GM21529 (cell line): ENCODE results near the gene ADAM15.

Experiments
- ATAC-seq: cut with Tn5 transposase; IDR thresholded peaks from one replicate; pipeline ENCODE4 v1.9.1; 2021; ENCODE audit not compliant: unreplicated experiment

Gene ADAM15

DNA sequence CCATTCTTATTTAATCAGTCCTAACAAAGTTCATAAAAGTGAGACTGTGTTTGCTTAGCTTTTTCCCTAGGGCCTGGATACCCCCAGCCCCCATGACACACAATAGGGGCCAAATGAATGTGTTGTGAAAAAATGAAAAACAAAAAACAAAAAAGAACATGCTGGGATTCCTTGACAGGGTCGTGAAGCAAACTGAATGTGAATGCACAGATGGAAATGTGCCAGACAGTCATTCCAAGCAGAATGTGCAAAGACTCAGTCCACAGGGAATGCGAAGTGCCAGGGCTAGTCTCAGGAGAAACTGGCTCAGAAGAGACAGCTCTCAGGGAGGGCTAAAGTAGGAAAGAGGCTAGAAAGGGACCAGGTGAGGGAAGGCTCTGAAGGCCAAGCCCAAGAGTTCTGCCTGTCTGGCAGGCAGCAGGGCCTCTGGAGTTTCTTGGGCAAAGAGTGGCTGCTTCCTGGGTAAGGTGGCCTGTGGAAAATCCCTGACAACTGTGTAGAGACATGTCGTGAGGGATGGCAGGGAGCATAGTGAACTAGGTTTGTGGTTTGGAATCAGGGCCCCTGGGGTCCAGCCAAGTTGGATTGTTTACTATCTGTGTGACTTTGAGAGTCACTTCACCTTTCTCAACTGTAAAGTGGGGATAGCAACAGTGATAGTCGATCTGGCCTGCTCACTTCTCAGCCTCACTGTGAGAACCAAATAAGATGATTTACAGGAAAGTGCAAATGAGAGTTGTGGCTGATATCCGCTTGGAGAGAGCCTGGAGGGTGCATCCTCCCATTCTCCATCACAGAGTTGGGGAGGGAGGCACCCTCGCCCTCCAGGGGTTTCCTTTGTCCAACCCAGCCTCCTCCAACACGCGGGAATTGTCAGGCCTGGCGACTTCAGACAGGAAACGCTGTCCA is 1.2 kb upstream of the ADAM15 start:
- no peak for ATAC-seq

DNA sequence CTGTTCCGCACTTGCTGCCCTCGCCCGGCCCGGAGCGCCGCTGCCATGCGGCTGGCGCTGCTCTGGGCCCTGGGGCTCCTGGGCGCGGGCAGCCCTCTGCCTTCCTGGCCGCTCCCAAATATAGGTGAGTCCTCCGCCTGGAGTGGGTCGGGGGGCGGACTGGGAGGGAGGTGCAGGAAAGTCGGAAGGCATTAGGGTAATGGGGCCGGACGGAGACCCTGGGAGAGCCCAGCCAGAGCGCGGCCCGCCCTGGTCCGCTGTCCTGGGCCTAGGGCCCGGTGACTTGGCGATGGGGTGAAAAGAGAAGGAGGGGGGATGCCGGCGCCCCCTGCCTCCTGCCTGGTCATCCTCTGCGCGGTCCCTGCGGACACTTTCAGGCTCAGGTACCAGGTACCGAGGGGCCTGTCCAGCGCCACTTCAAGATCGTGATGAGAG is 243 bp downstream of the ADAM15 start:
- ATAC-seq, result peak; percentile 4

DNA sequence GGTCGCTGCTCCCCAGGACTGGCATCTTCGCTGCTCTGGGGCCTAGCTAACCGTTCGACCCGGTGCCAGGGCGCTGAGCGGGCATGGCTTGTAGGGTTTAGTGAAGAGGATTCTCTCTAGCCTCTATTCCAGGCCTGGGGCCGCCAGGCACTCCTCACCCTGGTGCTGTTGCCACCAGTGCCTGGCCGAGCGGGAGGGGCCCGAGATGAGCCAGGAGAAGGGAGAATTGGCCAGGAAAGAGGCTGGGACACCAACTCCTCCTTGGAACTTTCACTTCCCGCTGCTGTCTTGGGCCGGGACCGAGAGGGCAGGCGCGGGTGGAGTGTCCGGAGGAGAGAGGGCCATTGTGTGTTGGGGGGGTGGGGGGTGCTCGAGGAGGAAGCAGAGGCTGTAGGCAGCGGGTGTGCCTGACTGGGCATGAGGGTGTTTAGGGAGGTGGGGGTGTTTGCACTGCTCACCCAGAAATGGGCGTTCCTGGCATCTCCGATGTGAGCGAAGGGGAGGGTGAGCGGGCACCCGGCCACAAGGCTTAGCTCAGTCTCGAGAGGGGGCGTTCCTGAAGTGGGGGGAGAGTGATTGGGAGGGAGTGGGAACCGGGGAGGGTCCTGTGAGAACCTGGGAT is 772 bp downstream of the ADAM15 start:
- peak; percentile 4 for ATAC-seq

DNA sequence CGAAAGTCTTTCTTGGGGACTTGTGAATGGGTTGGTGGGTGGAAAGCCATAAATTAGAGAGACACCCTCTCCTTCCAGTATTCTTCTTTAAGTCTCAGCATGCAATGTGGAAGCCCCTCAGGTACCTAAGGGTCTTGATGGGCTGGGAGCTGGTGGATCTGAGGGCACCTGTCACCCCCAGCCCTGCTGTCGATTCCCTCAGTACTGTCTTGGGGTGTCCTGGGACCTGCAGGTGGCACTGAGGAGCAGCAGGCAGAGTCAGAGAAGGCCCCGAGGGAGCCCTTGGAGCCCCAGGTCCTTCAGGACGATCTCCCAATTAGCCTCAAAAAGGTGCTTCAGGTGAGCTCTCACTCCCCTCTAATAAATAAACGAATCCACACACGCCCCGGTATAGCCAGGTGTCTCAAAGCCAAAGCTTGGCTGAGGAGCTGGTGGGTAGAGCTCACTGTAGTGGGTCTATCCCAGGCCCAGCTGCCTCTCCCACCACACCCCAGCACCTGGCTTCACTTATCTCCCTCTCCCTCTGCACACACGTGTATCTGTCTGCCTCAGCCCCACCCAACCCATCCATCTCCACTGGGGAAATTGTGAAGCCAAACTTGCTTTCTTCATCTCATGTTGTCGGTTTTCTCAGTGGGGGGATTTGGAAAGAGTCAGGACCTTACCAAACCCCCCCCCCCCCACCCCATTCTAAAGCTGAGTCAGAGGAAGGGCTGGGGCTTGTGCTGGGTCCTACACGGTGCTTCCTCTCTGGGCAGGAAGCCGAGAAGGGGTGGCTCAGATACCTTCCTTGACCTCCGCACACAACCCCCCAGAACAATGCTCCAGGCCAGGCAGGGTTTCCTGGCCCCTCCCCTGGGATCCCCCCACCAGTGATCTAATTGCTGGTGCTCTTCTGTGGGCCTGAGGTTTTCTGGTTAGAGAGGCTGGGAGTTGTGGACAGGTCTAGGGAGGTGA is 1.6 kb downstream of the ADAM15 start:
- no peak for ATAC-seq

DNA sequence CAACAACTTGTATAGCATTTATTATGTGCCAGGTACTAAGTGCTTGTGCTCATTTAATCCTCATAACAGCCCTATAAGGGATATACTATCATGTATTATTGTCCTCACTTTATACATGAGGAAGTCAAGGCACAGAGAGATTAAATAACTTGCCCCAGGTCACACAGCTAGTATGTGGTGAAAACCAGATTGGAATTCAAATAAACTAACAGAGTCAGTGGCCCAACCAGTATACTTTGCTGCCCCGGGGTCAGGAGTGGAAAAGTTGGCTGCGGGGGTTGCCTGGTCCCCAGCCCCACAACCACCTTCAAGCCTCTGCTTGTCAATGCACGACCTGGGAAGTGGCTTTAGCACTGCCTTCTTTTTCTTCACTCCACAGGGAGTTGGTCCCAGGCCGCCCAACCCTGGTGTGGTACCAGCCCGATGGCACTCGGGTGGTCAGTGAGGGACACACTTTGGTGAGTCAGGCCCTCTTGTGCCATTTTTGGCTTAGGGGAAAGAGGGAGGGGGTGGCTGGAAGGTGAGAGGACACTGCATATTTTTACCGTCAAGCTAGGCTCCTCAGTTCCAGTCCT is 2.5 kb downstream of the ADAM15 start:
- no peak for ATAC-seq

DNA sequence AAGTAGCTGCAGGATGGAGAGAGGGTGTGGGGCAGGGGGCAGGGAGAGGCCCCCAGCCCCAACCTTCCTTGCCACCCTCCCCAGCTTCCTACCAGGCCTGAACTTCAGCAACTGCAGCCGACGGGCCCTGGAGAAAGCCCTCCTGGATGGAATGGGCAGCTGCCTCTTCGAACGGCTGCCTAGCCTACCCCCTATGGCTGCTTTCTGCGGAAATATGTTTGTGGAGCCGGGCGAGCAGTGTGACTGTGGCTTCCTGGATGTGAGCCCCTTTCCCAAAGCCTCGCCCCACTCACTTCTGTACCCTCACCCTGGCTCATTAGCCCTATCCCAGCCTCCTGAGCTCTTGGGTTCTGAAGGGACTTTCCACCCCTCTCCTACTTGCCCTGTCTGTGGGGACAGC is 6.0 kb downstream of the ADAM15 start:
- ATAC-seq, result no peak

DNA sequence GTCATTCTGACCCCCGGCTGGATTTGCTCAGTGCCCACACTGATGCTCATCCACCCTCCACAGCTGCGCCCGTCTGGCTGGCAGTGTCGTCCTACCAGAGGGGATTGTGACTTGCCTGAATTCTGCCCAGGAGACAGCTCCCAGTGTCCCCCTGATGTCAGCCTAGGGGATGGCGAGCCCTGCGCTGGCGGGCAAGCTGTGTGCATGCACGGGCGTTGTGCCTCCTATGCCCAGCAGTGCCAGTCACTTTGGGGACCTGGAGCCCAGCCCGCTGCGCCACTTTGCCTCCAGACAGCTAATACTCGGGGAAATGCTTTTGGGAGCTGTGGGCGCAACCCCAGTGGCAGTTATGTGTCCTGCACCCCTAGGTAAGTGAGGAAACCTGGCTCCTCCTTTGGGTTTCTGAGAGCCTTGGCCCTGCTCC is 6.7 kb downstream of the ADAM15 start:
- no peak for ATAC-seq

DNA sequence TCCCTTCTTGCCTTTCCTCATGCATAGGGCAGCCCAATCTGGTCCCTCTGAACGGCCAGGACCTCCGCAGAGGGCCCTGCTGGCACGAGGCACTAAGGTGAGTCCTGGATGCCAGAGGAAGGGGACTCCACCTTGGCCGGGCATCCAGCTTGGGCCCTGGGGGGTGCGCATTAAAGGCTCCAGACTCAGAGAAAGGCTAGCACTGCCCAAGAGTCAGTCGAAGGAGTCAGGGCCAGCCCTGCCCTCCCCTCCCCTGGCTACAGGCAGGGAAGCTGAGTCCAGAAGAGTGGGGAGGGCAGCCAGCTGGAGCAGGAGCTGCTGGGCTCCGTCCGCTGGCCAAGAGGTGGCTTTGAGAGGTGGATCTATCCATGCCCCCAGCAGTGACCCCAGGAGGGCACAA is 9.6 kb downstream of the ADAM15 start:
- ATAC-seq, result no peak

DNA sequence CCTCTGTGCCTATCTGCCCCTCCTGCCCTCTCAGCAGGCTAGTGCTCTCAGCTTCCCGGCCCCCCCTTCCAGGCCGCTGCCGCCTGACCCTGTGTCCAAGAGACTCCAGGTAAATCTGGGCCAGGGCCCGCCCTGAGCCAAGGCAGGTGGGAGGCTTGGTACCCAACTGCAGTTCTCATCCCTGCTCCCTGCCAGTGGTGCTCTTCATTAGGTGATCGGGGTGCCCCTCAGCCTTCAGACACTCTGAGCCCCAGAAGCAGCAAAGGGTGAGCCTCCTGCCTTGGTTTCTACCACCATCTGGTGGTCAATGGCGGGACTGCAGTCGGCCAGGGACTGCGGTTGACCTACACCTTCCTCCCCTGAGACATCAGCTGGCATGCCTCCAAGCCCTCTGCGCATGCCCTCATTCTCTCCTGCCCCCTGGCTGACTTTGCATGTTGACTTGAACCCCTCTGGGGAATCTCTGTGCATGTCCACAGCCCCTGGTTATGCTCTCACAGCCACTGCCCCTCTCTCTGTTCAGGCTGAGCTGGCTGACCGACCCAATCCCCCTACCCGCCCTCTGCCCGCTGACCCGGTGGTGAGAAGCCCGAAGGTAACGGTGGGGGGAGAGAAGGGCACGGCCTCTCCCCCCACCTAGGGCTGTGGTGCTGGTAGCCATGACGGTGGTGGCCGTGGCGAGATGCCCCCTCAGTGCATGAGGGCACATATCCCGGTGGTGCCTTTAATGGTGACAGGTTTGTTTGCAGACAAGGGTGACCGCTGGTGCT is 10.4 kb downstream of the ADAM15 start:
- ATAC-seq, result peak; percentile 42

DNA sequence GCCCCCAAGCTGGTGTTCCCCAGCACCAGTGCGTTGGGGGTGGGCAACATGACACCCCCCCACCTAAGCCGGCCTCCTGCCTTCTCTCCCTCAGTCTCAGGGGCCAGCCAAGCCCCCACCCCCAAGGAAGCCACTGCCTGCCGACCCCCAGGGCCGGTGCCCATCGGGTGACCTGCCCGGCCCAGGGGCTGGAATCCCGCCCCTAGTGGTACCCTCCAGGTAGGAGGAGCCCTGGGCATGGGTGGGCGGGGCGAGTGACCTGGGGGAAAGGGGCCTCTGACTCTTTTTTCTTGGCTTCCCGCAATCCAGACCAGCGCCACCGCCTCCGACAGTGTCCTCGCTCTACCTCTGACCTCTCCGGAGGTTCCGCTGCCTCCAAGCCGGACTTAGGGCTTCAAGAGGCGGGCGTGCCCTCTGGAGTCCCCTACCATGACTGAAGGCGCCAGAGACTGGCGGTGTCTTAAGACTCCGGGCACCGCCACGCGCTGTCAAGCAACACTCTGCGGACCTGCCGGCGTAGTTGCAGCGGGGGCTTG is 11.1 kb downstream of the ADAM15 start:
- ATAC-seq, result no peak

DNA sequence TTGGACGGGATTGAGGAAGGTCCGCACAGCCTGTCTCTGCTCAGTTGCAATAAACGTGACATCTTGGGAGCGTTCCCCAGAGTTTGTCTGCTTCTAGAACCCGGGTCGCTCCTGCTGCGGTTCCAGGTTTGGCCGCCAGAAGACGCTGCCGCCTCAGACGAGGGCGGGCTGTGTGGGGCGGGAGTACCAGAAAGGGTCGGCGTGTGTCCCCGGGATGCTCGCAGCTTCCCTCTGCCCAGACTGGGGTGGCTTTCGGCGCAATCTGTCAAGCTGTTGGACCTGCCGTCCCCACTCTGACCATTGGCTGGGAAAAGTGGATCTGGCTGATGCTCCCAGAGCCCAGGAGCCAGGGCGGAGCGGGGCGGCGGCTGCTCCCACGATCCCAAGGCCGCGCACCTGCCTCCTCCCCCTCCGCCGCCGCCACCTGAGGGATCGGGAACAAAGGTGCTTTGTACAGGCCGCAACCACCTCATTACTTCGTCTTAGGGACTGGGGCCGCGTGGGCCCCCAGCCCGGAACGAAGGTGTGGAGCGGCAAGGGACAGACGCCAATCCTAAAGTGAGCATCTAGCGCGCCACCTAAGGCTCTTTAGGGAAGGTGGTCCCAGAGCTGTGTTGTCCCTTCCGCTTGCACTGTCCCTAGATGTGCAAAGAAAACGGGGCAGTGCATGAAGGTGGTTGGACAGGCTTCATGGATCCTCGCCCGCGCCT is 11.7 kb downstream of the ADAM15 start:
- no peak for ATAC-seq

DNA sequence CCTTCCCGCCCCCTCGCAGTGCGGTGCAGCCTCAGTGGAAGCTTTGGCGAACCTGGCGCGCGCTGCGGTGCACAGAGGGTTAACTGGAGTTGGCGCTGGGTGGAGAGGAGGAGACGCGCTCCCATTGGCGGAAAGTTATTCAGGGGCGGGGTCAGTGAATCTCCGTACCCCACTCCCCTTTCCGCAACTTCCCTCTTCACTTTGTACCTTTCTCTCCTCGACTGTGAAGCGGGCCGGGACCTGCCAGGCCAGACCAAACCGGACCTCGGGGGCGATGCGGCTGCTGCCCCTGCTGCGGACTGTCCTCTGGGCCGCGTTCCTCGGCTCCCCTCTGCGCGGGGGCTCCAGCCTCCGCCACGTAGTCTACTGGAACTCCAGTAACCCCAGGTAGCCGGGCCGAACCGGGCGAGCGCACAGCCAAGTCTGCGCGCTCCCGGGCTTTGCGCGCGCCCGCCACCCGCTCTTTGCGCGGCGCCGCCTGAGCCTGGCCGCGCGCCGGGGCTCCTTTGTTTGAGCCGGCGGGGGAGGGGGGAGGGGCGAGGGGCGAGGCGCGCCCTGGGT is 12.5 kb downstream of the ADAM15 start, which contains the start of gene EFNA4:
EFNA4 (plus strand) TSS at position 191 of the 561 bp plus-strand sequence; CDS start at position 275, 84 bp downstream.
- ATAC-seq, result peak; percentile 57

DNA sequence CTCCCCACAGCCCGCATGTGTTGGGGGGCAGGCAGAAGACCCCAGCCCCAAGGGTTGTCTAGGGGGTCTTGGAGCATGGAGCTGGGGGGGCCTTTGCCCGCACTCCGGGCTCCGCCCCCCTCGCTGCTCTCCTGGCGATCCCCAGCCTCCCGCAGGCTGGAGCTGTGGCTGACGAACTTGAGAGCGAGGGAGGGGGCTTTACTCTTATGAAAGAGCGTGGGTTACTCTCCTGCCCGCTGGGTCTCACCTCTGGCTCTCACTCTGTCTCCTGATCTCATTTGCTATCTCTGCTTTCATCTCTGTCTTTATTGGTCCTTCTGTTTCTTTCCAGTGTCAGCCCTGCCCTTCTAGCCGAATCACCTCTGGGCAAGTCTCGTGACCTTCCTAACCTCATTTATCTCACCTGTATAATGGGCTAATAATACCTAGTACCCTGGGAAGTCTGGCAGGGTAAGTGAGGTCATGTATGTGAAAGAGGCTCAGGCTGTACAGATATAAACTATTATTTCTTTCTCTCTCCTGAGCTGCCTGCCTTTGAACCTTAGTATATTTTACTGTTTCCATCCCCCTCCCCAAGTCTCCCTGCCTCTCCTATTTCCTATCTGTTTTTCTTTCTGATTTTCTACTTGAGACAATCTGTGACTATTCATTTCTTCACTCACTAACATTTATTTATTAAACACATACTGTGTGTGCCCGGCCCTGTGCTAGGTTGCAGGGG is 13.2 kb downstream of the ADAM15 start:
- ATAC-seq, result no peak

DNA sequence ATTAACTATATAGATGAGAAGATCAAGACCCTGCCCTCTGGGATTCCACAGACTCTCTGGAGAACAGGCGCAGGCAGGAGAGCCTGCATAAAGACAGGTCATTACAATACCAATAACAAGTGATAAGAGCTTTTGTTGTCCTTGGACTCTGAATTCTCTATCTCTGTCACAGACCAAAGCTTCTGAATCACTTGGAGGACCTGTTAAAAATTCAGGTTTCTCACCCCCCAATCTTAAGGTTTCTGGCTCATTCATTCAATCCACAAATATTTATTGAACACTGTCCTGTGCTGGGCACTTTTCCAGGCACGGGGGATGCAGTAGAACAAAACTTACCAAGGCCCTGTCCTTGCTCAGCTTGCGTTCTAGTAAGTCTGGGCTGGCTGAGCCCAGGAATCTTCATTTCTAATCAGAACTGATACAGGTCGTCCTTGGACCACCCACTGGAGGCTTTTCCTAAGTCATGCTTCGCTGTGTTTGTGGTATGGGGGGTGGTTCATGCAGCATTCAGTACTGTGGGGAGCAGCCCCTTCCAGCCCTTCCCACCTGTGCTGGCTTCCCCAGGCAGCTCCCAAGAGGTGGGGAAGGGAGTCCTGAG is 13.8 kb downstream of the ADAM15 start:
- ATAC-seq, result no peak

DNA sequence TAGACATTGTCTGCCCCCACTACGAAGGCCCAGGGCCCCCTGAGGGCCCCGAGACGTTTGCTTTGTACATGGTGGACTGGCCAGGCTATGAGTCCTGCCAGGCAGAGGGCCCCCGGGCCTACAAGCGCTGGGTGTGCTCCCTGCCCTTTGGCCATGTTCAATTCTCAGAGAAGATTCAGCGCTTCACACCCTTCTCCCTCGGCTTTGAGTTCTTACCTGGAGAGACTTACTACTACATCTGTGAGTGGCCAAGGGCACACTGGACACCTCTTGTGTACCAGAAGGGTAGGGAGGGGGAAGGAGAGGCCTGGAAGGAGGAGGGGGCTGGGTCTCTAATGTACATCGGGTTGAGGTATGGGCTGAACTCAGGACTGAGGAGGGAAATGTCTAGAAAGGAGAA is 15.7 kb downstream of the ADAM15 start:
- no peak for ATAC-seq

DNA sequence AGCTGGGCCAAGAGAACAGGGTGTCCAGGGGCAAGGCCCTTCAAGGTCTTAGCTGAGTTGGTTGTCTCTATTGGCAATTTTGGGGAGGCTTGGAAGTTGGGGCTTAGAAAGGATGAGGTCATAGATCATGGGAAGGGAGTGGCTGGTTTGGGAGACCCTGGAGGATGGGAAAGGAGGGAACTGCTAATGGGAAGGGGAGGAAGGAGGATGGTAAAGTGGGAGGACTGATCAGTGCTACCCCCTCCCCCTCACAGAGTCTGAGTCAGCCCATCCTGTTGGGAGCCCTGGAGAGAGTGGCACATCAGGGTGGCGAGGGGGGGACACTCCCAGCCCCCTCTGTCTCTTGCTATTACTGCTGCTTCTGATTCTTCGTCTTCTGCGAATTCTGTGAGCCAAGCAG is 17.5 kb downstream of the ADAM15 start:
- no peak for ATAC-seq

DNA sequence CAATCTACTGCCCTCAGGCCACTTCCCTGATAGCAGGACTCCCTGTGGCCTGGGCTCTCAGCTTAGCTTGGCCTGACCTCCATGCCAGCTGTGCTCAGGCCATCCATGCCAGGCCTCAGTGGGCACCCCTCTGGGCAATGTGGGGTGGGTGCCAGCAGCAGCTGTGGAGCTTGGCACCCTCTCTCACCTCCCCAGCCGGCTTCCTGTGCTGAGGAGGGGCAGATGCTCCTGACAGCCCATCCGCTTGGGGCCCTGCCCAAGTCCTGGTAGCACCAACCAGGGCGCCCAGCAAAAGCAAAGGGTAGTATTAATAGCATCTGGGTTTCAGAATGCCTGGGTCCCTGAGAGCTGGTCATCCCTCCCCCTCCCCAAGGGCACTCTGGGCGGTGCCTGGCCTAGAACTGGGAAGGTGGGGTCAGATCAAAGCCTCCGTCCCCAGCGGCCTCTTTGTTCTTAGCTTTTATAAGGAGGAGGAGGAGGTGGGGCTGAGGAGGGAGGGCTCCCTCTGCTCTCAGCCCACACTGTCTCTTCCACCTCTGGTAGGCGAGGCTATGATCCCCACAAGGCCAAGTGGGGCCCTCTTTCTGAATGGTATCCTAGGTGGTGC is 18.5 kb downstream of the ADAM15 start:
- no peak for ATAC-seq
